DOHH2 (cell line): ENCODE measurements around the gene ANKHD1.

Experiments used
- H3F3A ChIP-seq: fragments of 200-600 bp; sonication (generic), shearing (Covaris generic); 2 replicates; pipeline ENCODE4 v1.6.0; 2016; ENCODE audit warnings: antibody characterized with exemption, mild to moderate bottlenecking; ENCODE audit not compliant: control insufficient read depth, insufficient read depth
- H3K27ac ChIP-seq: fragments of 200-600 bp; sonication (generic); 2 replicates; pipeline ENCODE4 v1.5.1; 2014; ENCODE audit warnings: low read depth, mild to moderate bottlenecking, low read length, moderate library complexity
- H3K27me3 ChIP-seq: fragments of 200-600 bp; sonication (generic); 2 replicates; pipeline ENCODE4 v1.6.1; 2014; ENCODE audit warnings: mild to moderate bottlenecking, low read length, mixed read lengths; ENCODE audit not compliant: control insufficient read depth
- H3K36me3 ChIP-seq: fragments of 200-600 bp; sonication (generic); 2 replicates; pipeline ENCODE4 v1.6.1; 2014; ENCODE audit warnings: mild to moderate bottlenecking, low read length, moderate library complexity, mixed read lengths; ENCODE audit not compliant: control insufficient read depth
- H3K4me1 ChIP-seq: fragments of 200-600 bp; sonication (generic); 2 replicates; pipeline ENCODE4 v1.6.1; 2014; ENCODE audit warnings: mild to moderate bottlenecking, low read length, mixed read lengths; ENCODE audit not compliant: control insufficient read depth
- H3K4me2 ChIP-seq: fragments of 200-600 bp; sonication (generic); 2 replicates; pipeline ENCODE4 v1.6.0; 2014; ENCODE audit warnings: mild to moderate bottlenecking, low read length, moderate library complexity
- H3K4me3 ChIP-seq: fragments of 200-600 bp; sonication (generic); 2 replicates; pipeline ENCODE4 v1.5.1; 2014; ENCODE audit warnings: mild to moderate bottlenecking, low read length, mixed read lengths
- H3K79me2 ChIP-seq: fragments of 200-600 bp; sonication (generic); 2 replicates; pipeline ENCODE4 v1.6.1; 2014; ENCODE audit warnings: mild to moderate bottlenecking, low read length, mixed read lengths; ENCODE audit not compliant: control insufficient read depth
- H3K9me2 ChIP-seq: fragments of 200-600 bp; sonication (generic); replicated peaks from 2 replicates; pipeline ENCODE4 v1.6.1; 2014; ENCODE audit warnings: mild to moderate bottlenecking, low read length, mixed read lengths; ENCODE audit not compliant: control insufficient read depth
- H3K9me3 ChIP-seq: fragments of 200-600 bp; sonication (generic); 2 replicates; pipeline ENCODE4 v1.6.1; 2014; ENCODE audit warnings: antibody characterized with exemption, low read length, mixed read lengths; ENCODE audit not compliant: control insufficient read depth, insufficient read depth
- H4K20me1 ChIP-seq: fragments of 200-600 bp; sonication (generic); 2 replicates; pipeline ENCODE4 v1.6.0; 2014; ENCODE audit warnings: low read depth, mild to moderate bottlenecking, antibody characterized with exemption, low read length, moderate library complexity; ENCODE audit not compliant: control insufficient read depth, insufficient read depth
- CTCF ChIP-seq: fragments of 200-600 bp; sonication (generic); IDR thresholded peaks from one replicate; pipeline ENCODE4 v1.5.1; 2014; ENCODE audit warnings: antibody characterized with exemption, mild to moderate bottlenecking, low read depth, low read length; ENCODE audit not compliant: poor library complexity, severe bottlenecking
- EZH2phosphoT487 ChIP-seq: fragments of 200-600 bp; sonication (generic); IDR thresholded peaks from 2 replicates; pipeline ENCODE4 v1.6.1; 2017; ENCODE audit warnings: borderline replicate concordance, mild to moderate bottlenecking, antibody characterized with exemption, low read length, moderate library complexity, mixed read lengths

ANKHD1 gene, protein sequence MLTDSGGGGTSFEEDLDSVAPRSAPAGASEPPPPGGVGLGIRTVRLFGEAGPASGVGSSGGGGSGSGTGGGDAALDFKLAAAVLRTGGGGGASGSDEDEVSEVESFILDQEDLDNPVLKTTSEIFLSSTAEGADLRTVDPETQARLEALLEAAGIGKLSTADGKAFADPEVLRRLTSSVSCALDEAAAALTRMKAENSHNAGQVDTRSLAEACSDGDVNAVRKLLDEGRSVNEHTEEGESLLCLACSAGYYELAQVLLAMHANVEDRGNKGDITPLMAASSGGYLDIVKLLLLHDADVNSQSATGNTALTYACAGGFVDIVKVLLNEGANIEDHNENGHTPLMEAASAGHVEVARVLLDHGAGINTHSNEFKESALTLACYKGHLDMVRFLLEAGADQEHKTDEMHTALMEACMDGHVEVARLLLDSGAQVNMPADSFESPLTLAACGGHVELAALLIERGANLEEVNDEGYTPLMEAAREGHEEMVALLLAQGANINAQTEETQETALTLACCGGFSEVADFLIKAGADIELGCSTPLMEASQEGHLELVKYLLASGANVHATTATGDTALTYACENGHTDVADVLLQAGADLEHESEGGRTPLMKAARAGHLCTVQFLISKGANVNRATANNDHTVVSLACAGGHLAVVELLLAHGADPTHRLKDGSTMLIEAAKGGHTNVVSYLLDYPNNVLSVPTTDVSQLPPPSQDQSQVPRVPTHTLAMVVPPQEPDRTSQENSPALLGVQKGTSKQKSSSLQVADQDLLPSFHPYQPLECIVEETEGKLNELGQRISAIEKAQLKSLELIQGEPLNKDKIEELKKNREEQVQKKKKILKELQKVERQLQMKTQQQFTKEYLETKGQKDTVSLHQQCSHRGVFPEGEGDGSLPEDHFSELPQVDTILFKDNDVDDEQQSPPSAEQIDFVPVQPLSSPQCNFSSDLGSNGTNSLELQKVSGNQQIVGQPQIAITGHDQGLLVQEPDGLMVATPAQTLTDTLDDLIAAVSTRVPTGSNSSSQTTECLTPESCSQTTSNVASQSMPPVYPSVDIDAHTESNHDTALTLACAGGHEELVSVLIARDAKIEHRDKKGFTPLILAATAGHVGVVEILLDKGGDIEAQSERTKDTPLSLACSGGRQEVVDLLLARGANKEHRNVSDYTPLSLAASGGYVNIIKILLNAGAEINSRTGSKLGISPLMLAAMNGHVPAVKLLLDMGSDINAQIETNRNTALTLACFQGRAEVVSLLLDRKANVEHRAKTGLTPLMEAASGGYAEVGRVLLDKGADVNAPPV (N-terminal part only)

GRCh38 chr5:140401362-140402257, at the start of gene ANKHD1:
Gene ANKHD1 (plus strand): TSS chr5:140401833. CDS start chr5:140401968, 135 bp downstream.
- no peaks in the 10 kb centered on the region for H3K9me2 ChIP-seq
- peak within 1 kb of the TSS; percentile 78 for H3K27ac ChIP-seq
- no peak for TF ChIP-seq EZH2phosphoT487
- TF ChIP-seq CTCF, result no peak
- peak within 1 kb of the TSS; percentile 96 for H3K4me3 ChIP-seq
- H3K27me3 ChIP-seq, result no peaks in the 10 kb centered on the region
- H3K79me2 ChIP-seq, result peaks cover 82% of the 10 kb centered on the region
- H3K4me2 ChIP-seq, result peak within 1 kb of the TSS; percentile 96
- H3F3A ChIP-seq, result no peaks in the 10 kb centered on the region
- no peaks in the 10 kb centered on the region for H3K9me3 ChIP-seq
- peaks cover 25% of the 10 kb centered on the region for H4K20me1 ChIP-seq
- peaks cover 34% of the 10 kb centered on the region for H3K4me1 ChIP-seq
- peaks cover 35% of the 10 kb centered on the region for H3K36me3 ChIP-seq

GRCh38 chr5:140355546-140355945, 46.1 kb upstream of the ANKHD1 start:
- Histone ChIP-seq H3K9me2 (no peaks in the 10 kb centered on the region), H3K9me3 (no peaks in the 10 kb centered on the region), H3K4me1 (peaks cover 3% of the 10 kb centered on the region), H4K20me1 (no peaks in the 10 kb centered on the region), H3K36me3 (no peaks in the 10 kb centered on the region), H3K27me3 (no peaks in the 10 kb centered on the region; the same call in 1 of the 2 replicates), H3K79me2 (no peaks in the 10 kb centered on the region), H3K4me3 (no peak overlapping the region), H3K4me2 (no peak overlapping the region), H3F3A (no peaks in the 10 kb centered on the region), H3K27ac (no peak overlapping the region)
- TF ChIP-seq EZH2phosphoT487, result no peak
- no peak for TF ChIP-seq CTCF
